Smooth muscle cell (in vitro differentiated cells): ENCODE data around the gene ZNF366. TPM values are rescaled to one million over a fixed set of nuclear protein-coding genes. Genes with fewer than 3 reads are reported as not detected.

ENCODE experiments used
- DNase-seq: peaks from one replicate; lab custom pipeline; 2025; ENCODE audit not compliant: unreplicated experiment; lab: John Stamatoyannopoulos, UW
- H2AFZ ChIP-seq: fragments of 200-600 bp; sonication (generic); 2 replicates; pipeline ENCODE4 v1.6.0; 2016; ENCODE audit warnings: antibody characterized with exemption, low read depth, mild to moderate bottlenecking
- H3F3A ChIP-seq: fragments of 200-600 bp; sonication (generic); 2 replicates; pipeline ENCODE4 v1.6.0; 2017; ENCODE audit warnings: antibody characterized with exemption, low read depth
- H3K27ac ChIP-seq: fragments of 200-600 bp; sonication (generic); 2 replicates; pipeline ENCODE4 v1.5.1; 2016; ENCODE audit warnings: low read depth, mild to moderate bottlenecking
- H3K27me3 ChIP-seq: fragments of 200-600 bp; sonication (generic); 2 replicates; pipeline ENCODE4 v1.6.1; 2016; ENCODE audit warnings: low read depth, mild to moderate bottlenecking
- H3K36me3 ChIP-seq: fragments of 200-600 bp; sonication (generic); 2 replicates; pipeline ENCODE4 v1.5.1; 2016; ENCODE audit warnings: low read depth
- H3K4me1 ChIP-seq: fragments of 200-600 bp; sonication (generic); 2 replicates; pipeline ENCODE4 v1.5.1; 2016; ENCODE audit warnings: low read depth
- H3K4me2 ChIP-seq: fragments of 200-600 bp; sonication (generic); 2 replicates; pipeline ENCODE4 v1.6.0; 2016; ENCODE audit warnings: mild to moderate bottlenecking
- H3K4me3 ChIP-seq: fragments of 200-600 bp; sonication (generic); 2 replicates; pipeline ENCODE4 v1.5.1; 2016; ENCODE audit warnings: mild to moderate bottlenecking
- H3K79me2 ChIP-seq: fragments of 200-600 bp; sonication (generic); 2 replicates; pipeline ENCODE4 v1.6.0; 2016; ENCODE audit warnings: low read depth, mild to moderate bottlenecking
- H3K9ac ChIP-seq: fragments of 200-600 bp; sonication (generic); 2 replicates; pipeline ENCODE4 v1.6.0; 2016; ENCODE audit warnings: low read depth
- H3K9me3 ChIP-seq: fragments of 200-600 bp; sonication (generic); replicated peaks from 2 replicates; pipeline ENCODE4 v1.5.1; 2016; ENCODE audit warnings: low read depth
- H4K20me1 ChIP-seq: fragments of 200-600 bp; sonication (generic); 2 replicates; pipeline ENCODE4 v1.6.0; 2016; ENCODE audit warnings: low read depth
- WGBS: methylation state at CpG from one replicate; pipeline ENCODE4 v1.1.7; 2016; ENCODE audit warnings: low lambda C conversion rate; 5-methylcytosine and 5-hydroxymethylcytosine counted together
- polyA plus RNA-seq: library from polyadenylated mRNA; unstranded; fragments of >200 nt; fragmentation: Nextera tagmentation; extraction: Ambion mirVana; gene quantifications from 2 replicates; pipeline ENCODE4 v1.2.1, GENCODE V29; 2016
- total RNA-seq: library from RNA; depleted of rRNA; stranded (reverse); fragments of >200 nt; gene quantifications from 2 replicates; pipeline ENCODE4 v1.2.3, GENCODE V29; 2014
- TF ChIP-seq, protein P1 (sequence below): fragments of 200-600 bp; sonication (generic); IDR thresholded peaks from 2 replicates; pipeline ENCODE4 v1.5.1; 2017; ENCODE audit warnings: borderline replicate concordance, mild to moderate bottlenecking, antibody characterized with exemption; ENCODE audit not compliant: insufficient read depth, poor library complexity, severe bottlenecking

ZNF366 gene
- total and polyA plus RNA-seq, 2 experiments from 2014 or later, result not detected

DNA sequence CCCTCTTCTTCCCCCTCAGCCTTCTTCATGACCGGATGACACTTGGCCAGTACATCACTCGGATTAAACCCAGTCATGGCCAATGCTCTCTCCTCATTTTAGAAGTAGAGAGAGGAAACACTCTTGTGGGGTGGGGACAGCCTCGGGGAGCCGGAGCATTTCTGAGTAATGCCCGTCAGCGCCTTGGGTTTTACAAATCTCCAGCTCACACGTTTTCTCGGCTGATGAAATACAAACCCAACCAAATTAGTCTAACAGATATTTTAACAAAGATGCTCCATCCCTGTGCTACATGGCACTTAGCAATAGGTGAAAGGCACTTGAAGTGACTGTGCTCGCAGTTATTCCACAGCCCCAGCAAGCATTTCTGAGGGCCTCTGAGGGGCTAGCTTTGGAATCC, 51.7 kb downstream of the ZNF366 start:
- no peak for DNase-seq
- TF ChIP-seq, protein P1, sequence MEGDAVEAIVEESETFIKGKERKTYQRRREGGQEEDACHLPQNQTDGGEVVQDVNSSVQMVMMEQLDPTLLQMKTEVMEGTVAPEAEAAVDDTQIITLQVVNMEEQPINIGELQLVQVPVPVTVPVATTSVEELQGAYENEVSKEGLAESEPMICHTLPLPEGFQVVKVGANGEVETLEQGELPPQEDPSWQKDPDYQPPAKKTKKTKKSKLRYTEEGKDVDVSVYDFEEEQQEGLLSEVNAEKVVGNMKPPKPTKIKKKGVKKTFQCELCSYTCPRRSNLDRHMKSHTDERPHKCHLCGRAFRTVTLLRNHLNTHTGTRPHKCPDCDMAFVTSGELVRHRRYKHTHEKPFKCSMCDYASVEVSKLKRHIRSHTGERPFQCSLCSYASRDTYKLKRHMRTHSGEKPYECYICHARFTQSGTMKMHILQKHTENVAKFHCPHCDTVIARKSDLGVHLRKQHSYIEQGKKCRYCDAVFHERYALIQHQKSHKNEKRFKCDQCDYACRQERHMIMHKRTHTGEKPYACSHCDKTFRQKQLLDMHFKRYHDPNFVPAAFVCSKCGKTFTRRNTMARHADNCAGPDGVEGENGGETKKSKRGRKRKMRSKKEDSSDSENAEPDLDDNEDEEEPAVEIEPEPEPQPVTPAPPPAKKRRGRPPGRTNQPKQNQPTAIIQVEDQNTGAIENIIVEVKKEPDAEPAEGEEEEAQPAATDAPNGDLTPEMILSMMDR, result no peak
- Histone ChIP-seq H3K4me1 (peaks cover 12% of the 10 kb centered on the region), H2AFZ (no peak overlapping the region), H3F3A (no peaks in the 10 kb centered on the region), H3K4me3 (no peak overlapping the region), H3K9ac (no peak overlapping the region), H3K36me3 (no peaks in the 10 kb centered on the region), H3K27me3 (no peaks in the 10 kb centered on the region), H3K4me2 (no peak overlapping the region), H3K79me2 (no peaks in the 10 kb centered on the region), H3K9me3 (no peaks in the 10 kb centered on the region), H4K20me1 (no peaks in the 10 kb centered on the region), H3K27ac (no peak overlapping the region)
- 58% methylated on average over 9 of the region's 9 CpGs for WGBS

DNA sequence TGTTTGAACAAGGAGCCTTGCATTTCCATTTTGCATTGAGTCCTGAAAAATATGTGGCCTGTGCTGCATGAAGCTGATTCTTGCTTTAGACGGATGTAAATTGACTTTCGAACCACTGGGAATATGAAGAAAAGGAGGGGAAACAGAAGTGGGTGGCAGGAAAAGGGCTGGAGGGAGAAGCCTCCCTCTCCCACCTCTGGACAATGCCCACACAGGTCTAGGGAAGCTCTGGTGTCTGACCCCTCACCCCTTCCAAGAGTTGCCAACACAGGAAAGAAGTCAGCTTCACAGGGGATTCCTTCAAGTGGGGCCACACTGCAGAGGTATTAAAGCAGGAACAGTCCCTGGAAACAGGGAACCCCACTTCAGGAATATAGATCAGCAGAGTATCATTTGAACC, 52.2 kb downstream of the ZNF366 start:
- Histone ChIP-seq H3K9me3 (no peaks in the 10 kb centered on the region), H3K4me1 (peaks cover 12% of the 10 kb centered on the region), H3K27ac (no peak overlapping the region), H4K20me1 (no peaks in the 10 kb centered on the region), H3K79me2 (no peaks in the 10 kb centered on the region), H3K36me3 (no peaks in the 10 kb centered on the region), H3K4me3 (no peak overlapping the region), H3K27me3 (no peaks in the 10 kb centered on the region), H3K4me2 (no peak overlapping the region), H3K9ac (no peak overlapping the region), H3F3A (no peaks in the 10 kb centered on the region), H2AFZ (no peak overlapping the region)
- TF ChIP-seq, protein P1, result no peak
- no peak for DNase-seq
- 100% methylated on average over 2 of the region's 2 CpGs for WGBS

DNA sequence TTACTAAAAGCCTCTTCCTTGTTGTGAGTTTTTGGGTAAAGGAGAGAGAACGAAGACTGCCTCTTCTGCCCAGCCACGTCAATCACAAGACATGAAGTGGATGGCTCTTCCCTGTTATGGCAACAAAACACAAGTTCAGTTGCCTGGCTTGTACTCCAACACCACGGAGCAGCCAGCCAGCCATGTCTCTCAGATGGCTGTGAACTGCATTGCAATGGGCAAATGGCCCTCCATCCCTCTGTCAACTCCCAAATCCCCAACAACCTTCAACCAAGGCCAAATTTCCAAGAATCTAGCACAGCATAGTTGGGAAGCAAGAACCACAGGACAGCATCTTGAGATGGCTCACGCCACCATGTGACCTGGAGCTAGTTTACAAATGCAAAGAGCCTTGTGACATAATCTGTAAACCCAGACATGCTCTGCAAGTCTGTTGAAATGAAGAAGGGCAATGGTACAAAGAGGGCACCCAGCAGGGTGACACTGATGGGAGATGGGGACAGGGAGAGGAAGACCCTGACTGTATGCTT, 53.9 kb downstream of the ZNF366 start:
- H3K4me2 ChIP-seq, result peak overlapping the region; percentile 49
- H3K27ac ChIP-seq, result peak overlapping the region; percentile 57
- no peaks in the 10 kb centered on the region for H3K79me2 ChIP-seq
- H3F3A ChIP-seq, result no peaks in the 10 kb centered on the region
- no peaks in the 10 kb centered on the region for H3K9me3 ChIP-seq
- H2AFZ ChIP-seq, result no peak overlapping the region
- no peaks in the 10 kb centered on the region for H3K36me3 ChIP-seq
- TF ChIP-seq, protein P1, result no peak
- H3K9ac ChIP-seq, result no peak overlapping the region
- no peaks in the 10 kb centered on the region for H4K20me1 ChIP-seq
- H3K4me1 ChIP-seq, result peaks cover 12% of the 10 kb centered on the region
- no peak for DNase-seq
- no peaks in the 10 kb centered on the region for H3K27me3 ChIP-seq
- 92% methylated on average over 4 of the region's 4 CpGs for WGBS
- no peak overlapping the region for H3K4me3 ChIP-seq
